Fibroblast of the aortic adventitia (primary cell): ENCODE results near the gene MASP1. TPM values are rescaled to one million over a fixed set of nuclear protein-coding genes. Genes with fewer than 3 reads are reported as not detected.
A peak's percentile ranks its signal among the peaks of the same experiment; 100 is the strongest.

Experiments
- DNase-seq: peaks from one replicate; pipeline ENCODE4 v3.0.0-alpha.2; 2010; ENCODE audit warnings: low read depth
- H3K4me3 ChIP-seq: 2 replicates; pipeline ENCODE4 v1.5.1; 2011; ENCODE audit warnings: low read depth, mild to moderate bottlenecking, control low read depth, low read length, moderate library complexity
- CTCF ChIP-seq: IDR thresholded peaks from 2 replicates; pipeline ENCODE4 v1.5.1; 2011; ENCODE audit warnings: mild to moderate bottlenecking, low read length, control low read depth, inconsistent platforms; ENCODE audit not compliant: insufficient read depth
- total RNA-seq: library from RNA; depleted of rRNA; stranded (reverse); fragments of >200 nt; gene quantifications from 2 replicates; pipeline ENCODE4 v1.2.3, GENCODE V29; 2012; ENCODE audit warnings: low replicate concordance

Gene MASP1
- total RNA-seq, 1 donor: 19.2 TPM

- DNase-seq: peak; percentile 29
- H3K4me3 ChIP-seq: no peak overlapping the region
- no peak for TF ChIP-seq CTCF
These were observed 4.5 kb upstream of the MASP1 start for GRCh38 chr3:187296058-187296457.

GRCh38 chr3:187295316-187296034 is 3.9 kb upstream of the MASP1 start:
- TF ChIP-seq CTCF: peak; percentile 19
- no peak for DNase-seq
- no peak overlapping the region for H3K4me3 ChIP-seq

GRCh38 chr3:187293516-187294430 is 2.2 kb upstream of the MASP1 start:
- DNase-seq: no peak
- H3K4me3 ChIP-seq: no peak overlapping the region
- TF ChIP-seq CTCF: no peak

GRCh38 chr3:187292631-187293515 is 1.3 kb upstream of the MASP1 start:
- peak; percentile 42 for DNase-seq
- H3K4me3 ChIP-seq: no peak overlapping the region
- TF ChIP-seq CTCF: no peak

- no peak for TF ChIP-seq CTCF
- H3K4me3 ChIP-seq: peak overlapping the region; percentile 38
- no peak for DNase-seq
These were observed 644 bp upstream of the MASP1 start for GRCh38 chr3:187292181-187292580.

GRCh38 chr3:187291001-187291511 is 481 bp downstream of the MASP1 start:
- peak; percentile 71 for DNase-seq
- no peak for TF ChIP-seq CTCF
- peak overlapping the region; percentile 70 for H3K4me3 ChIP-seq
